Endothelial cell of hepatic sinusoid (primary cell): ENCODE measurements around the gene RPTOR.

ENCODE experiments used
- in situ Hi-C: cut with HindIII; loops from 2 replicates; pipeline ENCODE4 v1.10.0; 2017; ENCODE audit warnings: low sequenced_read_pairs

RPTOR gene

DNA sequence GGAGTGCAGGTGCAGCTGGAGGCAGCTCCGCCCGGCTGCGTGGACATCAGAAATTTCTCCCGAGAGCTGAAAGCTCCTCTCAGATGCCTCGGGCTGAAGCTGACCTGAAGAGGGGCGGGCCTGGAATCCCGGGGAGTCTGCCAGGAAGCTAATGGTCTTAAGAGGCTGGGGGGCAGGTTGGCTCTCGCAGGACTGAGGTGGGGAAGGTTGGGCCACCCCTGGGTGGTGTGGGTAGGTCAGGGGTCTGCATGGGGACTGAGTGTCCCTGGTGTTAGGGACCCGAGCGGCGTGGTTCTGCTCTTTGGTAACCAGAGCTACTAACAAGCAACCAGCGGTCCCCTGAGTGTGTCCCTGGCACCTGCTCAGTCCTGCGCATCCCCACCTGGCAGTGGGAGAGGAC, 450.5 kb downstream of the RPTOR start:
- in situ Hi-C loops, result no loop called here

DNA sequence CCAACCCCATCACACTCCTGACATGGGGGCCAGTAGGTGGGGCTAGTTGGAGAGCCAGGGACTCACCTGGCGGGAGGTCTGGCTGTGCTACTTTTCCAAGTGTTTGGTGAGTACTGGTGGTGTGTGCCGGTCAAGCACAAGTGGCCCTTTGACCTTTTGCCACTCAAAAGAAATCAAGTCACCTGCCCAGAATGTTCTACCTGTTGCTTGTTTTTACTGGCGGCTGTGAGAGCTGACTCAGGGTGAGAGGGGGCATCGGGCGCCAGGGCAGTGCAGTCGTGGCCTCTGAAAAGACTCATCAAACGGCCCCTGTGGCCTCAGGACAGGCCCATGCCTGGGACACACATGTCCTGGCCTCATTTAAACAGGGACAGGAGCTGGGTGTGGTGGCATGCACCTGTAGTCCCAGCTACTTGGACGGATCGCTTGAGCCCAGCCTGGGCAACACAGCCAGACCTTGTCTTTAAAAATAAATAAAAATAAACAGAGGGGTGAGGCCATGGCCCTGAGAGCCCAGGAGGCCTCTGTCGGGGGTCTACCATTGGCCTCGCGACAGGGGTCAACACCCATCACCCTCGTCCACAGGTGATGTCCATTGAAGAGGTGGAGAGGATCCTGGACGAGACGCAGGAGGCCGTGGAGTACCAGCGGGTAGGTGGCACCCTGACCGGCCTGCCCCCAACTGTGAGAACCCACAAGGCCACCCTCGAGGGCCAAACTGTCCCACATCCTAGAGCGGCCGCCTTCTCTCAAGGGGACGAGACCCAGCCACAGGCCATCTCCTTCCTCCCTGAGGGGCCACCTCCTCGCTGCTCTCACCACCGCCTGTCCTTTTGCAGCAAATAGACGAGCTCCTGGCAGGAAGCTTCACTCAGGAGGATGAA, 452.0 kb downstream of the RPTOR start:
- in situ Hi-C loops, result no loop called here

DNA sequence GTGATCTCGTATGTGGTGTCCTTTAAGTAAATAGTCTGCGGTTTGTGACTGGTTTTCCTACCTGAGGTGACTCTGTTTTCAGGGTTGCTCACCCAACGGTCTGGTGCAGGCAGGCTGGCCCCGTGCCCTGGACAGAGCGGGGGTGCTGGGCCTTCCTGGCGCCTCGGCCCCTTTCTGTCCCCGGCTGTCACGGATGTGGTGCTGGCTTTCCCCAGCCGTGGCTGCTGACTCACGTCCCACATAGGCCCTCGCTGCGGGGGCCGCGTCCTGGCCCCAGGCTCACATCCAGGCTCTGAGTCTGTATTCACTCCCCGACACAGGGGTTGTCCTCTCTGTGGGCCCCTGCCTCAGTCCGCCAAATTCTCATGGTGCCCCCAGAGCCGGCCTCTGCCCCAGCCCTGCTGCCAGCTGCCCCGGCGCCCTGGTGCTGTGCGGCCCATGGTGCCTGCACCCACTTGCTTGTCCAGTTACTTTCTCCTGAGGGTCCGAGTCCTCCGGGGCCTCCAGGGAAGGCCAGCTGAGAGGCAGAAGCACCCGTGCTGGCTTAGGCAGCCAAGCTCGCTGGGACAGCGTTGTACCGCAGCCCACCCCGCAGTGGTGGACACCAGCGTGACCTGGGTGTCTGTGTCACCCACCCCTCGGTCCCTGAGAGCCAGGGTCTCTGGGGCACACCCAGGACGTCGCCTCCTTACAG, 452.9 kb downstream of the RPTOR start:
- in situ Hi-C loops, result no loop called here

DNA sequence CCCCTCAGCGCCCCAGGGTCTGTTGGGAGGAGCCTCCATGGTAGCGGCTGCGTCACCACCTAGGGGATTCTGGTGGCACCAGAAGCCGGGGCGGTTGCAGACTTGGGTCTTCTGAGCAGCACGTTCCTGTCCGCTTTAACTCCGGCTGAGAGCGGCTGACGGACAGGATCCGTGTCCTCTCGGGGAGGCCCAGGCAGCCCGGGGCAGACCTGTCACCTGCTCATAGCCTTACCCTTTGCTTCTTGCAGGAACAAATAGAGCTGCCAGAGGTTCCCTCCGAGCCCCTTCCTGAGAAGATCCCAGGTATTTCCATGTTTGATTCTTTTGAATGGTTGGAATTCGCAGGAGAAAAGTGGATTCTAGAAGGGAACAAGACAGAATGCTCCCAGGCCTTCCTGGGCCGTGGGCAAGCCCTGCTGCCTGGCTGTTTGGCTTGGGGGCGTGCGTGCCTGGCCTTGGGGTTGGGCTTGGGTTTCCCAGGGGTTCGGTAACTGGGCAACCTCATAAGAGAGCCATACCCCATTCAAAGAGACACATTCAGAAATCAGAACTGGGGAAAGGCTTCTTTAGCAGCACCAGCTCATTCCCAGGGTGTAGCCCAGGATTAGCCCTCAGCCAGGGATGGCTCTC, 453.6 kb downstream of the RPTOR start:
- in situ Hi-C loops, result no loop called here

DNA sequence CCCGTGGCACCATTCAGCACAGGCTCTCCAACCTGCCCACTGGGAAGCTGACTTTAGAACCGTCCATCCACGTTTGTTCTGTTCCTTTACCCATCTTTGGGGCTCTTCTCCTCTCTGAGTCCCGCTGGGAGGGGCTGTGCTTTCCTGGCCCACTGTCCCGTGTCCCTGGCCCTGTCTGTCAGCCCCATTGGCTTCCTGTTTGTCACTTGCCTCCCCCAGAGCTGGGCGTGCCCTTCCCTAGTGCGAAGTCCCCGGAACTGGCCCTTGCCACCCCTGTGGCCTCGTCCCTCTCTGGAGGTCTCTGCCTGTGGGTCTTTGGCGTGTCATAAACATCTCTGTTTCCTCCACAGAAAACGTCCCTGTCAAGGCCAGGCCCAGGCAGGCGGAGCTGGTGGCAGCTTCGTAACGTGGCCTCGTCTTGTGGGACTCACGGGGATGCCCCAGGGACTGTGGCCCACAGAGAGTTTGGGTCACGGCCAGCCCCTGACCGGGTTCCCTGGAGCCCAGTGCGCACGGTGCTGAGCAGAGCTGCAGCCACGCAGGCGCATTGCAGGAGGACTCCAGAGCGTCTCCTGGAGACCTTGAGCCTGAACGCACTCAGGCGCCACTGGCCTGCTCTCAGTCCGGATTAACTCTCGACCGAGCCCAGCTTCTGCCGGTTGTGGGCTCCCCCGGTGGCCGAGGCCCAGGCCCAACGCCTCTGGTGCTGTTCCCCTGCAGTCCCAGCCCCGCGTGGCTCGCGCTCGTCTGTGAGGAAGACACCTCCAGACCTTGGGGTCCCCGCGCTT, 454.3 kb downstream of the RPTOR start:
- in situ Hi-C loops, result no loop called here

DNA sequence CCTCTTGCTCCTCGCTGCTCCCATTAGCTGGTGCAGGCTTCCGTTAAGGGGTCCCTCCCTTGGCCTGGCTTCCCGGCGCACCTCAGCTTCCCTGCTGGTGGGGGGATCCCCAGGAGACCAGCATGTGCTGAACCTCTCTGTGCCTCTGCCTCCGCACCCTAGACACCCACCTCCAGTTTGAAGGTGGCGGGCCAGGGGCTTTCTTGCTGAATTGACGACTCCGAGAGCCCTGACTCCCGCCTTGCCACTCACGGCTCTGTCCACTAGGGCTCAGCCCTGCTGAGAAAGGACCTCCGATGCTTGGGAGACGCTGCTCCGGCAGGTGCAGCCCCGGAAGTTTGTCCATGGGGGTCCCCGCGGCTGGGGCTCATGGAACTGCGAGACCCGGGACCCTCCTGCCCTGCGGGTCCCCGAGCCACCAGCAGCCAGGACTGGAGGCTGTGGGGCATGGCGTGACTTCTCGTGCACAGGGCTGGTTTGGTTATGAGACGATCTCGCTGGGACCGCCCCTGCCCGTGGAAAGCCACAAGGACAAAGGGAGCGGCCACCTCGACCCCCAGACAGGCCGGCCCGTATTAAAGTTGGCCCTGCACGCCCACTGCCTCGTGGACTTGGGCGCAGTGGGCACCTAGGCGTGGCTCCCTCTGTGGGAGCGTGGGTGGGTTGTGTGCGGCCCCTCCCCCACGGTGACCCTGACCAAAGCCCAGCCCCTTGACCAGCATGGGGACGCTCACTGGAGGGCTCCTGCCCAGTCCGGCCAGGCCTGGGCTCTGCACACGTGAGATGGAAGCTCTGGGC, 455.1 kb downstream of the RPTOR start:
- in situ Hi-C loops, result no loop called here

DNA sequence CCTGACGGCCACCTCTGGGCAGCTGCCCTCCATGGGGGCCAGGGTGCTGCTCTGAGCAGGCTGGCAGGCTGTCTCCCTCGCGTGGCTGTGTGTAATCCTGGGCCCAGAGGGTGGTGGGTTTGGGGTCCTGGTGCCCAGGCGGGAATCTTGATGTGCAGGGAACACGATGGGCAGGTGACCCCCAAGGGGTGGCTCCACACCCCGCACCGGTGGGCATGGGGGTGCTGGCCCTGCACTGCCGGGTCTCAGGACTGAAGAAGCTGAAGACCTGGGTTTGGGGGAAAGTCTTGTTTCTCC, 455.6 kb downstream of the RPTOR start:
- in situ Hi-C loops, result no loop called here

DNA sequence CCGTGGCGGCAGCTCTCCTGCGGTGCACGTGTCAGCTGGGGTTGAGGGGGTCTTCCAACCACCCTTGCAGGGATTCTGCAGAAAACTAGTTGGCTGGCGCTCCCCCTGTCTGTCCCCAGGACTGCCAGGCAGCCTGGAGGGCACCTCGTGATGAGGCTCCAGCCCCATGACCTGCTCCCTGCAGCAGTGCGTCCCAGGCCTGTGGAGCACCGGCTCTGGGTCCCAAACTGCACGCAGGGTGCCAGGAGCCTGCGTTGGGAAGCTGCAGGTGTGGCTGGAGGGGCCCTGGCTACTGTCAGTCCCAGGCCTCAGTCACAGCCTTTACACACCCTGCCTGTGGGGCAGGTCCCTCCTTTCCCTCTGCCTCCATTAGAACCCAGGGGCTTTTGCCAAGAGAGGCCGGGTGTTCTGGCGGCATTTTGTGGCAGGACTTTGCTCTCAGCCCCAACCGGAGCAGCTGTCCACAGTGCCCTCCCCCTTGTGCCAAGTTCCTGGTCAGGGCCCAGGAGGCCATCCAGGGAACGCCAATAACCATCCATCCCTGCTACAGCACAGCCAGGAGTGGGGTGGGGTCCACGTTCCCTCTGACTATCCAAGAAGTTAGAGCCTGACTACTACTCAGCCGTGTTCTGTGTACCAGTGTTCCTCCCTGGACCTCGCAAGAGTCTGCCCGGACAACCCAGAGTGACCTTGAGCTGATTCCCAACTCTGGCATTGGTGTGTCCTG, 456.2 kb downstream of the RPTOR start:
- in situ Hi-C loops, result no loop called here

DNA sequence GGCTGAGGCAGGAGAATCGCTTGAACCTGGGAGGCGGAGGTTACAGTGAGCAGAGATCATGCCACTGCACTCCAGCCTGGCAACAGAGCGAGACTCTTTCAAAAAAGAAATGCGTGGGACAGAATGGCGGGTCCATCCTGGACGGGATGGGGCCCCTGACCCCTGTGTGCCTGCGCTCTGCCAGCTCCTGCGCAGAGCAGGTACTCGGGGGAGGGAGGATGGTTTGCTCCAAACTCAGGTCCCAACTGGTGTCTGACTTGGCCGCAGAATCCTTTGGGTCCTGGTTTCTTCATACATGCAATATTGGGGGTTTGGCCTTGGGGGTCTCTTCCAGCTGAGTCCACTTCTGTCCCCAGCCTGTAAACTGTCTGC, 457.4 kb downstream of the RPTOR start:
- in situ Hi-C loops, result no loop called here

DNA sequence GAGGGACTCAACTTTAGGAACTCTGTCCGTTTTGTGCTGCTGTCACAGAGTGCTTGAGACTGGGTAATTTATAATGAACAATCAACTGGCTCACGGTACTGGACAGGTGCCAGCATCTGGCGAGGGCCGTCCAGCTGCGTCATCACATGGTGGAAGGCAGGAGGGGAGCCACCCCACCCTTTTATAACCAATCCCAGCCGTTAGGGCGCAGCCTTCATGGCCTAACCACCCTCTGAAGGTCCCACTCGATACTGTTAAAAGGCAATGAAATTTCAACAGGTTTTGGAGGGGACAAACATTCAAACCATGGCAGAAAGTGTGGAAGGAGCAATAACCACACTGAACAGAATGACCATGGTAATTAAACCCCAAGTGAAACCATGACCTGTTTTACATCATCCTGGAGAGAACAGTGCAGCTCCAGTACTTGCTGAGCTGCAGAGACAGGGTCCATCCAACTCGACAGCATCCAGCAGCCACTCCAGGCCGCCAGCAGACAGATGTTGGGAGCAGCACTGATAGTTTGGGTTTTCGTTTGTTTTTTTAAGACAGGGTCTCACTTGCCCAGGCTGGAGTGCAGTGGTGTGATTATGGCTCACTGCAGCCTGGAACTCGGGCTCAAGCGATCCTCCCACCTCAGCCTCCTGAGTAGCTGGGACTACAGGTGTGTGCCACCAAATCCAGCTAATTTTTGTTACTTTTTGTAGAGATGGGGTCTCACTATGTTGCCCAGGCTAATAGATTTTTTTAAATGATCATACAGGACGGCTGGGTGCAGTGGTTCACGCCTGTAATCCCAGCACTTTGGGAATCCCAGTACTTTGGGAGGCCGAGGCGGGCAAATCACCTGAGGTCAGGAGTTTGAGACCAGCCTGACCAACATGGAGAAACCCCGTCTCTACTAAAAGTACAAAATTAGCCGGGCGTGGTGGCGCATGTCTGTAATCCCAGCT, 458.0 kb downstream of the RPTOR start:
- in situ Hi-C loops, result no loop called here

DNA sequence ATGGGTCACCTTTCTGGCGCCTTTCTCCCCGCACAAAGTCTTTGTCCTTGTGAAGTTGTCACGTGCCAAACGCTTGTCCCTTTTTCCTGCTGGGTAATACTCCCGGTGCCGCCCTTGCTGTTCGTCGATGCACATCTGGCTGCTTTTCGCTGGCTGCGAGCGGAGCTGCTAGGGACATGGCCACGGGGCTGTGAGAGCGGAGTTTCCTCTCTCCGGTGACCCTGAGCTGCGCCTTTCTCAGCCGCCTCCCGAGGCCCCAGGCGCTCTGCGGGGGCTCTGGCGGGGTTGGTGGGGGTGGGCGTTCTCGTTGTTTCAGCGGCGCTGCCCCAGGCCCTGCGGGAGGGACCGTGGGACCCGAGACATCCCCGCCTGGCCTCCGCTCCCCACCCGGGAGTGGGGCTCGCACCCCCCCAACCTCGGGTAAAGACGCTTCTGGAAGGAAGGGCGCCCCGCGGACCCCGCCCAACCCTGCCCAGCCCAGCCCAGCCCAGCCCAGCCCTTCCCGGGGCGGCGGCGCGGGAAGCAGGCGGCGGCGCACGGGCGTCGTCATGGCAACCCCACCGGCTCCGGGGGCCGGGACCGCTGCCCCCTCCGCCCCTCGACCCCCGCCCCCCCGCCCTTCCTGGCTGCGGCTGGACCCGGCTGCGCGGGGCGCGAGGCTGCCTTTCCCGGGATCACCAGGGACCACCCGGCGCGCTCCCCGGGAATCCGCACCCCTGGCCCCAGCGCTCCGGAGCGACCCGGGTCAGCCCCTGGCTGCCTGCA, 459.3 kb downstream of the RPTOR start:
- in situ Hi-C loops, result no loop called here

DNA sequence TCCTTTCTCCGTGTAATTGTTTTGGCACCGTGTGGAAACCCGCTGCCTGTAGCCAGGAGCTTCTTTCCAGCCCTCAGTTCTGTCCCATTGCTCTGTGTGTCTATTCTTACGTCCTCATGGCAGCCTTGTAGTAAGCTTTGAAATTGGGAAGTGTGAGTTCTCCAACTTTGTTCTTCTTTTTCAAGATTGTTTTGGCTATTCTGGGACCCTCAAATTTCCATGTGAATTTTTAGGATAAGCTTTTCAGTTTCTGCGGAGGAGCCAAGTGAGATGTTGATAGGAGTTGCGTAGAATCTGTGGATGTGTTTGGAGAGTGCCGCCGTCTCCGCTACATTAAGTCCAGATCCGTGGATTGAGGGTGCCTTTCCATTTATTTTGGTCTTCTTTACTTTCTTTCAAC, 462.3 kb downstream of the RPTOR start:
- in situ Hi-C loops, result no loop called here

DNA sequence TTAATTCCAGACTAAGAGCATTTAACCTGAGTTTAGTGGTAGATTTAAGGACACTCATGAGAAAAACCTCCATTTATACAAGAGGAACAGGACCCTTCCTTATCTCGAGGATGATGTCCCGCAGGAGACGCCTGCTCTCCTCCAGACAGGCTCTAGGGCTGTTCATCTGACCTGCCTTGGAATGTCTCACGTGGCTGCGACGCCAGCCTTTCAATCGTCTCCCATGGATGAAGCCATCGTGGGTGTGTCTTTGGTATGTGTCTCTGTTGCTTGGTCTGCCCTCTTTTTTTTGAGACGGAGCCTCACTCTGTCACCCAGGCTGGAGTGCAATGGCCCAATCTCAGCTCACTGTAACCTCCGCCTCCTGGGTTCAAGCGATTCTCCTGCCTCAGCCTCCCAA, 463.5 kb downstream of the RPTOR start:
- in situ Hi-C loops, result no loop called here

DNA sequence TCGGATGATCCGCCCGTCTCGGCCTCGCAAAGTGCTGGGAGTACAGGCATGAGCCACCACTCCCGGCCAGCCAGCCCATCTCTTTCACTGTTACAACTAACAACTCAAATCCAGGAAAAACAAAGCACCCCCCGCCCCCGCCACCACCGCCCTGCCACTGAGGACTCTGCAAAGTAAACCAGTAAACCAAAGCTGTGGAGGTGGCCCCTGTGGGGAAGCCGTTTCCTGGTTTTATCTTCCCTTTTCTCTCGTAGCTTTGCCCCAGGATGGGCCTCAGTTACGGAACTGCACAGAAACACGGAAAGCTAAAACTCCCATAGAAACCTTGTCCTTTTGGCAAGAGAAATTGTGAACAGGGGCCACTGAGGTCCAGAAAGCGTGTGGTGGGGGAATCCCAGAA, 464.5 kb downstream of the RPTOR start:
- in situ Hi-C loops, result no loop called here

DNA sequence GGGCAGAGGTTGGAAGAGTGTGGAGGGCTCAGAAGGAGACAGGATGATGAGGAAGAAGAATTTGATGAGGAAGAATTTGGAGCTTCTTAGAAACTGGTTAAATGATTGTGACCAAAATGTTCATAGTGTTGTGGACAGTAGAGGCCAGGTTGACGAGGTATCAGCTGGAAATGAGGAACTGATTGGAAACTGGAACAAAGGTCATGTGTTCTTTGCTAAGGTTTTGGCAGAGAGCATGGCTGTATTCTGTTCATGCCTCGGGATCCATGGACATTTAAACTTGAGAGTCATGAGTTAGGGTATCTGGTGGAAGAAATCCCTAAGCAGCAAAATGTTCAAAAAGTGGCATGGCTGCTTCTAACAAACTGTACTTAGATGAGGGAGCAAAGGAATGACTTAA, 466.3 kb downstream of the RPTOR start:
- in situ Hi-C loops, result loop anchor here (5.0 kb wide), 1 partner anchor 76 kb away; no protein-coding TSS in a partner anchor

DNA sequence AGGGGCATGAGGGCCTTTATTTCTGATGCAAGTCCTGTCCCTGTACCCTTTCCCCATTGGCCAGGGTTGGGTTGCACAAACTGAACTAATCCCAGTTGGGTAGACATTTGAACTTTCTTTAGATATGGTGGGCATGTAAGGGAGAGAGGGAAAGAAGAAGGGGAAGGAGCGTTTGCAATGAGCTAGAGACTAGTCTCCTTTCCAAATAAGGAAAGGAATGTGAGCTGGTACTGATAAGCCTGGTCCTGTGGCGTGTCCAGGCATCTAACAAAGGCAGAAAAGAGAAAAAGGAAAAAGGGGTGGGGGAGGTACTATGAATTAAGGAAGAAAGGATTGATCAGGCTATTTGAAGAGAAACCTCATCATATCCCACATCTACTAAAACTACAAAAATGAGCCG, 467.3 kb downstream of the RPTOR start:
- in situ Hi-C loops, result loop anchor here (5.0 kb wide), 1 partner anchor 75 kb away; no protein-coding TSS in a partner anchor

DNA sequence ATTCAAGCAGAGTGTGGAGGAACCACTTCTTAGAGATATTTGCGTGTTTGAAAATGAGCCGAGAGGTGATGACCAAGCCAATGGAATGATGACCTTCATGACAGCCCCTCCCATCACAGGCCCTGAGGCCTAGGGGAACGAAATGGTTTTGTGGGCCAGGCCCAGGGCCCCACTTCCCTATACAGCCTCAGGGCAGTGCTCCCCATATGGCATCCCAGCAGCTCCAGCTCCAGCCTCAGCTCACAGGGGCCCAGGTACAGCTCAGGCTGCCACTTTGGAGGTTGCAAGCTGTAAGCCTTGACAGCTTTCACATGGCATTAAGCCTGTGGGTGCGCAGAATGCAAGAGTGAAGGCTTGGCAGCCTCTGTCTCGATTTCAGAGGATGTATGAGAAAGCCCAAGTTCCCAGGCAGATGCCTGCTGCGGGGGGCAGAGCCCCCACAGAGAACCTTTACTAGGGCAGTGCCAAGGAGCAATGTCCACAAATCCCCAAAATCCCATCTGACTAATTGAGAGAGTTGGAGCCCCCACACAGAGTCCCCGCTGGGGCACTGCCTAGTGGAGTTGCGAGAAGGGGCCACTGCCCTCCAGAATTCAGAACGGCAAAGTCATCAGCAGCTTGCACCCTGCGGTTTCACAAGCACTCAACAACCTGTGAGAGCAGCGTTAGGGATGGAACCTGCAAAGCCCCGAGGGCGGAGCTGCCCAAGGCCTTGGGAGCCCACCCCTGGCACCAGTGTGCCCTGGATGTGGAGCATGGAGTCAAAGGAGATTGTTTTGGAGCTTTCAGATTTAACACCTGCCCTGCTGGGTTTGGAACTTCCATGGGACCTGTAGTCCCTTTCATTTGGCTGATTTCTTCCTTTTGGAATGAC, 468.2 kb downstream of the RPTOR start:
- in situ Hi-C loops, result loop anchor here (5.0 kb wide), 1 partner anchor 74 kb away; no protein-coding TSS in a partner anchor
